NCI-H446 treated with DMSO at 0.1 percent for 48 hours (cell line): ENCODE measurements around the gene SC5D.
A peak's percentile ranks its signal among the peaks of the same experiment; 100 is the strongest.

ENCODE experiments used
- DNase-seq: peaks from one replicate; lab custom pipeline; 2025; lab: John Stamatoyannopoulos, UW

The SC5D gene, protein sequence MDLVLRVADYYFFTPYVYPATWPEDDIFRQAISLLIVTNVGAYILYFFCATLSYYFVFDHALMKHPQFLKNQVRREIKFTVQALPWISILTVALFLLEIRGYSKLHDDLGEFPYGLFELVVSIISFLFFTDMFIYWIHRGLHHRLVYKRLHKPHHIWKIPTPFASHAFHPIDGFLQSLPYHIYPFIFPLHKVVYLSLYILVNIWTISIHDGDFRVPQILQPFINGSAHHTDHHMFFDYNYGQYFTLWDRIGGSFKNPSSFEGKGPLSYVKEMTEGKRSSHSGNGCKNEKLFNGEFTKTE

GRCh38 chr11:121292495-121293287 lies at the start of gene SC5D:
Gene SC5D (plus strand): TSS chr11:121292771. CDS start chr11:121303376, 10,605 bp downstream.
- DNase-seq = peak; percentile 95

GRCh38 chr11:121244884-121245283 lies 47.7 kb upstream of the SC5D start:
- DNase-seq = no peak

- no peak for DNase-seq
Observed at GRCh38 chr11:121246021-121246768, 46.4 kb upstream of the SC5D start.

DNA sequence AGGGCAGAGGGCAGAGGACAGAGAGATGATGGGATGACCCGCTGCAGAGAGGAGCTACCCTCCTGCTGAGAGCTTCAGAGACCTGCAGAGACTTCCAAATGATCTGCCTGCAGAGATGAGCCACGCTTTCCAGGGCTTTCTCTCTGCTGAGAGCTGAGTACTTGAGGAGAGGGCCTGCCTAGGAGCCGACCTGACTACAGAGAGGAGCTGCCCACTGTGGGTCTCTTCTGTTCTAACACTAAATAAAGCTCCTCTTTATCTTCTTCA lies 45.9 kb upstream of the SC5D start:
- no peak for DNase-seq

DNA sequence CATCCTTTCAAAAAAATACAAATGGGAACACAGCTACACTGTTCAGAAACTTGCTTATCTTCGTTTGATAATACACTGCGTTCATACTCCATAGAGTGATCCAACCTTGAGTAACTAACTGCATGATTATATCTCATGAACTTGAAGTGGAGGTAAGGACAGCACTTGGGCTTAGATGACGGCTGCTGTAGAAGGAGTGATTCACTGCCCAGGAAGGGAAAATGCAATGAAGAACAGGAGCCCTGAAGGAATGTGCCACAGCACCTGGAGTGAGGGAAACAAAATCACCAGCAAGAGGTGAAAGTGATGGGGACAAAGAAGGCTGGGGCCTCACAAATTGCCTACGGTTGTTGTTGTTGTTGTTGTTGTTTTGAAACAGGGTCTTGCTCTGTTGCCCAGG lies 44.1 kb upstream of the SC5D start:
- no peak for DNase-seq

DNA sequence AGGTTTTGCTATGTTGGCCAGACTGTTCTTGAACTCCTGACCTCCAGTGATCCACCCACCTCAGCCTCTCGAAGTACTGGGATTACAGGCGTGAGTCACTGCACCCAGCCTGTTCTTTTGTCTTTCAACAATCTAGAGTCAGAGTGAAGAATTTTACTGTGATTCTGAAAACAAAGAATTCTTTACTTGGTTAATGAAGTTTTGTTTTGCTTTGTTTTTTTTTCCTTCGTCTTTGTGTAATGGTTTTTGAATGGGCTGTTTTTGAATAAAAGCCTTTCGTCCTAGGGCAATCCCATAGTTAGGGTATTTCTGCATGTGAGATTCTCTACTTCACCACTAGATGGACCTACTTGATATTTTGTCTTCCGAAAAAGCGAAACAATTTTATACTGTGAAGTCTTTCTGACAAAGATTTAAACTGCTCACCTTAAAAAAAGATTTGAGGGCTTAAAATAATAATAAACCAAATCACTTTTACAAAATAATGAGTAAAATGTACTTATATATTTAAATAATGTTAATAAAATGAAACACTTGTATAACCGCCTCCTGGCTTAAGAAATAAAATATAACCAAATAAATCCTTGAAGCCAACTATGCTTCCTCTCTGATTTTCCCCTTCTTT lies 43.4 kb upstream of the SC5D start:
- DNase-seq = peak; percentile 24

DNA sequence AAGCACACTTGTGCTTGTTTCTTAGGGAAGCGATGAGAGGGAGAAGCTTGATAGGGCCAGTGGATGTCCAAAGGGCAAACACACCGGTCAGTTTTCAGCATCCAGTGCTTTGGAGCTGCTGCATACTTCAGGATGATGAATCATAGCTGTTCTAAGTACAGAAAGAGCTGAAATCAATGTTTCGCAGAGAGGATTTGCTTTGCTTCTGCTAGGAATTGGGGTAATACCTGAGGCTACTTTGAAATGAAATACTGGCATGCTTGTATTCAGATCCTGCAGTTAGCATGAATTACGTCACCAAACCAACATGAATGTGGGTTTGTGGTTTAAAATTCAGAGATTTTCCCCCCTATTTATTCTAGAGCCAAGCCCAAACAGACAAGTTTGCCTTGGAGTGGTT lies 41.7 kb upstream of the SC5D start:
- DNase-seq = no peak

DNA sequence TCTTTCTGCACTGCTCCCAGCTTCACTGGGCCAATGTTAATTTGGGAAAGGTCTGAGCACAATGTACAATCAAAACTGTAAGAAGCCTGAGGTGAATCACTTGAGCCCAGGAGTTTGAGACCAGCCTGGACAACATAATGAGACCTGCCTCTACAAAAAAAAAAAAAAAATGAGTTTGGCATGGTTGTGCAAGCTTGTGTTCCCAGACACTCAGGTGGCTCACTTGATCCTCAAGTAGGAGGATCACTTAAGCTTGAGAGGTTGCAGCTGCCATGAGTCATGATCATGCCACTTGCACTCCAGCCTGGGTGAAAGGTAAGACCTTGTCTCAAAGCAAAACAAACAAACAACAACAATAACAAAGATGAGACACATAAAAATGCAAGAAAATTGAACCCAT lies 38.6 kb upstream of the SC5D start:
- no peak for DNase-seq

- no peak for DNase-seq
Observed at GRCh38 chr11:121254756-121255155, 37.8 kb upstream of the SC5D start.

- DNase-seq = no peak
Observed at GRCh38 chr11:121255473-121256125, 37.0 kb upstream of the SC5D start.

GRCh38 chr11:121257289-121257688 lies 35.3 kb upstream of the SC5D start:
- DNase-seq = no peak

DNA sequence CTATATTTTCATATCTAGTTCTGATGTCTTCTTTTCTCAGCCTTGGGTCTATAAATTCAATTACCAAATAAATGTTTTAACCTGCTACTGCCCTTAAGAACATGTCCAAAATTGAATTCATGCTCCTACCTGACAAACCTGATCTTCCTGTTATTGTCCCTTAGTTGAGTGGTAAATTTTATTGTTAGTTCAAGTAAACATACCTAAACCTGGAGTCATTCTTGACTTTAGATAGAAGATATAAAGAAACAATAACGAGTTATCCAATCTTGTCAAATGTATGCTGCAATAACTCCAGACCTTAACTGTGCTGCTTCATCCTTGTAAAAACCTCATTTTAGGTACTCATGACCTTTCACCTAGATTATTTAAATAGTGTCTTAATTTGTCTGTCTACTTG lies 34.6 kb upstream of the SC5D start:
- no peak for DNase-seq

DNA sequence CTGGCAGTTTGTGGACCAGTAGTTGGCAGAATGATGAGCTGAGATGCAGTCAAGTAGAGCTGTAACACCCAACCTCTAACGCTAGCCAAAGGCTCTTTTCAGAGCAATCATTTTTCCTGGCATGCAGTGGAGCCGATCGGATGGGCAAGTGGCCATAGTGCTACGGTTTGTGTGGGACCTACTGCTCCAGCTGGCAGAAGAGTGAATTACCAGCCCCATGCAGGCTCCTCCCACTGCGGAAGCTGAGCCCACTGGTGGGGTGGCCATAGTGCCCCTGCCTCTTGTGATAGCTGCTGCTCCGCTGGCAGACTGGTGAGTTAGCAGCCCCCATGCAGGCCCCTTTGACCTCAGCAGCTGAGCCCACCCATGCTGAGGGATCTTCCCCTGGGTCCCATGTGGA lies 27.0 kb upstream of the SC5D start:
- peak; percentile 73 for DNase-seq

DNA sequence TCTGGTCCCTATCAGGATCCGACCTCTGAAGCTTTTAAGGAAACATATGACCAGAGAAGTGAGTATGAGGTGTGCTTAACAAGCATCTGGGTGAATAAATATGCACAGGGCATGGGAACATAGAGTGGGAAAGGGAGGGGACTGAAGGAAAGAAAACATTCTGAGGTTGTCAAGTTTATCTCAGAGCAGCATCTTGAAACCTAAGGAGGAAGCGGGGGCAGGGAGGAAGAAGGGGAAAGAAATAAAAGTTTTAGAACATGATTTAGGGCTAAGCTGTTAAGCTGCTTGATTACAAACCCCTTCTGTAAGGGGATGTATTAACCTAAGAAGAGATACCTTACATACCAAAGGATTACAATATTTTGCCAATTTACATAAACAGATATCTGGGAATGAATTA lies 24.0 kb upstream of the SC5D start:
- no peak for DNase-seq

GRCh38 chr11:121270001-121270678 lies 22.4 kb upstream of the SC5D start:
- no peak for DNase-seq

DNA sequence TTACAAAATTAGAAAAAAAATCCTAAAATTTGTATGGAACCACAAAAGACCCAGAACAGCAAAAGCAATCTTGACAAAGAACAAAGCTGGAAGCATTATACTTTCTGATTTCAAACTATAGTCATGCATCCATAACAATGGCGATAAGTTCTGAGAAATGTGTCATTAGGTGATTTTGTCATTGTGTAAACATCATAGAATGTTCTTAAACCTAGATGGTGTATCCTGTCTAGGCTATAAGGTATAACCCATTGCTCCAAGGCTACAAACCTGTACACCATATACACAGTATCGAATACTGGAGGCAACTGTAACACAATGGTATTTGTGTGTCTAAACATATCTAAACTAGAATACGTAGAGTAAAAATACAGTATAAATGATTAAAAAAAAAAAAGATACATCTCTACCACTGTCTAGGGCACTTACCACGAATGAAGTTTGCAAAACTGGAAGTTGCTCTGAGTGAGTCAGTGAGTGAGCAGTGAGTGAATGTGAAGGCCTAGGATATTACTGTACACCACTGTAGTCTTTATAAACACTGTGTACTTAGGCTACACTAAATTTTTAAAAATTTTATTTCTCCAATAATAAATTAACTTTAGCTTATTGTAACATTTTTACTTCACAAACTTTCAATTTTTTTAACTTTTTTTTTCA lies 18.1 kb upstream of the SC5D start:
- DNase-seq = no peak

DNA sequence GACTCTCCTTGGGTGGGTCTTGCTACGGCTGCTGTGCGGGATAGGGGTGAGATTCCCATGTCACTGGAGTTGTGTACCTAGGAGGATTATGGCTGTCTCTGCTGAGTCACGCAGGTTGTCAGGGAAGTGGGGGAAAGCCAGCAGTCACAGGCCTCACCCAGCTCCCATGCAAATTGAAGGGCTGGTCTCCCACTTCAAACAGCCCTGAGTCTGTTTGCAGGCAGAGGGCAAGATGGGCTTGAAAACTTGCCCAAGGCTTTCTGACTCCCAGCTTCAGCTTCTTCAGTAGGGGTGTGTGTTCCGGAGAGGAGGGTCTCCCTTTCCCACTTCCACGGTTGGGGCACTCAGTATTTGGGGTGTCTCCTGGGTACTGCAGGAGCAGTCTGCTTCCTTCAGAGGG lies 10.9 kb upstream of the SC5D start:
- DNase-seq = no peak

DNA sequence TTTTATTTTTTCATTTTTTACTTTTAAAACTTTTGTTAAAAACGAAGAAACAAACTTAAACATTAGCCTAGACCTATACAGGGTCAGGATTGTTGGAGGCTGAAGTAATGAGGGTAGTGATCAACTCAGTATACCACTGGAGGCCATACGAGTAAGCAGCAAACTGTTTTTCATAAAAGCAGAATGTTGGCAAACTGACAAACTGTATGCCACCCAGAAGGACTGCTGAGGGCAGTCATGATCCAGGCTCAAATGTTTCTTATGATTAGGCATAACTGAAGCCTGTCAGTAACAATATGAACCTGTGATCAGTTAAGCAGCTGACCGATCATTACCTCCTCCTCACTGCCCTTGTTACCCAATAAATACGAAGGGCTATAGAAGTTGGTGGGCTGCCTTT lies 10.2 kb upstream of the SC5D start:
- DNase-seq = no peak

- DNase-seq = no peak
Observed at GRCh38 chr11:121282886-121283502, 9.6 kb upstream of the SC5D start.

DNA sequence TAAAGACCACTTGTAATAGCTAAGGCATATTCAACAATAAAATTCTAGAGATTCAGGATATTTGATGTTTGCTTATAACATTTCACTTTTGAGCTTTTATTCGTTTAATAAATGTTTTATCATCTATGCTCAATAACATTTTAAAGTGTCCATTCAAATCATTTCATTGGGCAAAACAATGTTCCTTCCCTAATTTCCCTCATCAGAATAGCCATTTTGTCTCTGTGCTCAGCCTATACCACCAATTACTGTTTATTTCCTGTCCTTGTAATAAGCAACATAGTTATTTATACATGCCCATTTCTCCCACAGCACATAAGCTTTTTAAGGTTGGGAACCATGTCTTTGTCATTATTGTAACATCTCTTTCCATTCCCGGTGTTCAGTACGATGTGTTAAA lies 1.3 kb upstream of the SC5D start:
- DNase-seq = no peak
